Fibroblast of villous mesenchyme (primary cell): ENCODE data around the gene UVRAG. TPM values are rescaled to one million over a fixed set of nuclear protein-coding genes. Genes with fewer than 3 reads are reported as not detected.

Experiments used
- DNase-seq: peaks from one replicate; pipeline ENCODE4 v3.0.0-alpha.2; 2010; ENCODE audit warnings: low read depth
- H3K4me3 ChIP-seq: 2 replicates; pipeline ENCODE4 v1.5.1; 2011; ENCODE audit warnings: low read depth, mild to moderate bottlenecking, low read length
- CTCF ChIP-seq: IDR thresholded peaks from 2 replicates; pipeline ENCODE4 v1.5.1; 2012; ENCODE audit warnings: low read depth, mild to moderate bottlenecking, low read length; ENCODE audit not compliant: insufficient read depth
- total RNA-seq: library from RNA; depleted of rRNA; stranded (reverse); fragments of >200 nt; gene quantifications from 2 replicates; pipeline ENCODE4 v1.2.3, GENCODE V29; 2012

Gene UVRAG
- total RNA-seq, 1 donor: 37.1 TPM

DNA sequence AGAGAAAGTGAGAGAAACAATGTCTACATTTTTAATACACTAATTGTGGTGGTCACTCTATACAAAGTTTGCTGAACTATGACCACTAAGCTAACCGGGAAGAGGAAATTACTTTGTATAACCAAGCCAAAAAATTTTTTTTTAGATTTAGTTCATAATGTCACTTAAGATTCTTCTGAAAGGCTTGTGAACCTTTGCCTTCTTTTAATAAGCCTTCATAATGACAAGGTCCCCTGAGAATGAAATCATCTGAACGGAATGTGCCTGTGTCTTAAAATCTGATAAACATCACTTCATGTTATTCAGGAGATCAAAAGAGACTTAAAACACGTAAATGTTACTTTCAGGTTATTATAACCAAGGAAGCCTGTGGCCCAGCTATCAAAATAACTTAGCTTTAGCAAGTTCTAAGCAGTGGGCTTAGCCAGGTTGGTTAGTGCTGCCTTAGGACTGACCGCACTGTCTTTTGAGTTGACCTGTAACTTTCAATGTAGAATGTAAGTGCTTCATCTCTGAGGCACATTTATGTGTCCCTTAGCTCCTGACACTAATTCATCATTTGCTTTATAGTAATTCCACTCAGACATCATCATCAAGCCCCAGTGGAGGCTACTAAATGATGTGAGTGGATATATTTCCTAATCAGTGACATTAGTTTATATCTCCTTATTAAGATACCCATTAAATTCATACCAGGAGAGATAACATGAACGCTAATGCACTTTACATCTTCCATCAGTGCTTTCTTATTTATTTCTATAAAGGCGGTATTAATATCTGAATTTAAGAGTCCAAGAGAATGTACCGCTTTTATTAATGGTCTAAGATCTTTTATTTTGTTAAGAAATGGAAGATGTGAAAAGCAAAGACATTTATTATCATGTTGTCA lies 268.8 kb downstream of the UVRAG start:
- DNase-seq: peak; percentile 58
- TF ChIP-seq CTCF: no peak
- H3K4me3 ChIP-seq: no peak overlapping the region

GRCh38 chr11:76085270-76085669 lies 270.3 kb downstream of the UVRAG start:
- TF ChIP-seq CTCF: no peak
- H3K4me3 ChIP-seq: no peak overlapping the region
- DNase-seq: no peak

- no peak overlapping the region for H3K4me3 ChIP-seq
- no peak for TF ChIP-seq CTCF
These were observed 272.0 kb downstream of the UVRAG start for GRCh38 chr11:76086743-76087635.

DNA sequence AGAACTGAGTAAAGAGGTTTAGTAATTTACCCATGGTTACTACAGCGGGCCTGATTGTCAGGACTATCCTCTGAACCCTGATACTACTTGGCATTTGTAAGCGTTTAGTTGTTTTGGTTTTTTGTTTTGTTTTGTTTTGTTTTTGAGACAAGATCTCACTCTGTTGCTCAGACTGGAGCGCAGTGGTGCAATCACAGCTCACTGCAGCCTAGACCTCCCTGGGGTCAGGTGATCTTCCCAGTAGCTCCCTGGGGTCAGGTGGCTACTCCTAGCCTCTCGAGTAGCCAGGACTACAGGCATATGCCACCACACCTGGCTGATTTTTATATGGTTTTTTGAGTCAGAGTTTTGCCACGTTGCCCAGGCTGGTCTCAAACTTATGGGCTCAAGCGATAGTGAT lies 272.7 kb downstream of the UVRAG start:
- no peak overlapping the region for H3K4me3 ChIP-seq
- DNase-seq: peak; percentile 63
- no peak for TF ChIP-seq CTCF

More at GRCh38 chr11:76086743-76087635, 272.0 kb downstream of the UVRAG start:
- peak; percentile 65 for DNase-seq

DNA sequence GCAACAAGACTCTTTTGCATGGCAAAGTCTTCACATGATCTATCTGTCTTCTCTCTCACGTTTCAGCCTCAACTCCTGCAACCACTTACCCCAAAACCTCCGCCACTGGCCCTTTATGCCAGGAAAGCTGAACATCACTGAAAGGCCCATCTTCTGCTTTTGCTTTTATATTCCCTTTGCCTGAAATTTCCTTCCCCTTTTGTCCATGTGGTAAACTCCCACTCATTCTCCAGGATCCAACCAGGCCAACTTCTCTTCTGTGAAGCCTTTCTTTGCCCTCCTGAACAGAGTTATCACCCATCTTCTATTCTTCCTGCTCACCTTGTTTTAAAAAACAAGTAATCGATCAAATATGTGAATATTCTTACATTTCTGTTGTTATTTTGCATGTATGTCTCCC lies 273.5 kb downstream of the UVRAG start:
- H3K4me3 ChIP-seq: no peak overlapping the region
- TF ChIP-seq CTCF: no peak
- DNase-seq: no peak

GRCh38 chr11:76090174-76090573 lies 275.2 kb downstream of the UVRAG start:
- H3K4me3 ChIP-seq: no peak overlapping the region
- TF ChIP-seq CTCF: no peak
- DNase-seq: no peak
